Right lobe of liver (tissue), 6 donors: ENCODE measurements around the gene KIAA0513. TPM values are rescaled to one million over a fixed set of nuclear protein-coding genes. Genes with fewer than 3 reads are reported as not detected.

Source experiments
- ATAC-seq, 4 donors: fragments of 200-7000 bp; cut with Tn5 transposase; one replicate each; pipeline ENCODE4 v1.9.1; 2020; ENCODE audit warnings: mild to moderate bottlenecking in 4 of 4, moderate library complexity in 4 of 4
- DNase-seq, 3 donors: peaks; one replicate each; pipeline ENCODE4 v3.0.0-alpha.2; 2020
- H3K27ac ChIP-seq, 3 donors: fragments of 200-600 bp; one replicate each; pipeline ENCODE4 v1.8.0; 2022
- H3K27me3 ChIP-seq, 2 donors: fragments of 200-600 bp; one replicate each; pipeline ENCODE4 v1.8.0; 2022
- H3K36me3 ChIP-seq, 4 donors: fragments of 200-600 bp; sonication (generic) in 1 of 4; one replicate each; pipeline versions ENCODE4 v1.5.1 to v1.8.0; 2017 to 2022; ENCODE audit warnings: control low read depth in 1 of 4
- H3K4me1 ChIP-seq, 4 donors: fragments of 200-600 bp; sonication (generic) in 1 of 4; one replicate each; pipeline versions ENCODE4 v1.5.1 to v1.8.0; 2017 to 2022; ENCODE audit warnings: control low read depth in 1 of 4
- H3K4me3 ChIP-seq, 3 donors: fragments of 200-600 bp; one replicate each; pipeline ENCODE4 v1.8.0; 2022
- H3K9me3 ChIP-seq, 4 donors: fragments of 200-600 bp; sonication (generic) in 1 of 4; one replicate each; pipeline versions ENCODE4 v1.5.1 to v1.8.0; 2017 to 2022; ENCODE audit warnings: control low read depth in 1 of 4
- CTCF ChIP-seq, 4 donors: fragments of 200-600 bp in 3 of 4; fragments of 450-650 bp in 1 of 4; IDR thresholded peaks; one replicate each; pipeline versions ENCODE4 v1.5.1 to v1.8.0; 2016 to 2022; ENCODE audit warnings: antibody characterized with exemption in 4 of 4, mild to moderate bottlenecking in 2 of 4
- POLR2A ChIP-seq: fragments of 450-650 bp; IDR thresholded peaks from one replicate; pipeline ENCODE4 v1.6.1; 2017; ENCODE audit warnings: antibody characterized with exemption, mild to moderate bottlenecking
- WGBS: methylation state at CpG from one replicate; pipeline ENCODE4 v1.1.6; 2018; ENCODE audit warnings: low coverage, low lambda C conversion rate; ENCODE audit not compliant: insufficient coverage; ENCODE audit errors: missing lambda C conversion rate; 5-methylcytosine and 5-hydroxymethylcytosine counted together
- intact Hi-C, 2 donors: fragments of 100-400 bp; cut with DNase I; formaldehyde crosslinking; loops; one replicate each; pipeline versions ENCODE4 v1.11.2 to v1.14.1; 2022
- total RNA-seq, 6 experiments: library from RNA; depleted of rRNA in 2 of 6; stranded (reverse); fragments of >200 nt in 2 of 6; fragmentation: NEBNext Ultra II Directional in 3 of 6; extraction: Animal tissue kit (Norgen Biotek cat#: 25700) in 3 of 6; gene quantifications; one replicate each; pipeline versions ENCODE4 v1.1.0 to v1.2.4, GENCODE V29; 2016 to 2023
- donor health status: DM: no; HTN: yes; CAD: no.
- donor health status: DM: no; HTN: no; CAD: no.
- donor health status: DM: no; HTN: no; CAD: no.
- donor health status: DM: no; HTN: yes; CAD: no.
- donor health status: DM: no; HTN: yes; CAD: no.

KIAA0513 gene
- total RNA-seq, 6 experiments from 2014 or later: 2.6 to 7.4 (median 4.7) TPM

- H3K9me3 ChIP-seq: no peaks in the 10 kb centered on the region
- H3K4me3 ChIP-seq: no peak overlapping the region
- H3K27ac ChIP-seq: no peak overlapping the region
- H3K4me1 ChIP-seq: peaks cover 0 to 7% (median 0%) of the 10 kb centered on the region in 4 donors
- H3K27me3 ChIP-seq: no peaks in the 10 kb centered on the region
- intact Hi-C loops: no loop called here
- ATAC-seq: peak; percentile 58 to 71 (median 64)
- DNase-seq: peak; percentile 56 to 76 (median 64)
- no peak for TF ChIP-seq CTCF (IDR thresholded peaks at IDR 0.05)
- no peak for TF ChIP-seq POLR2A
- H3K36me3 ChIP-seq: no peaks in the 10 kb centered on the region
- no CpG with 5 or more reads among the region's 8 CpGs for WGBS
Measured at GRCh38 chr16:85061566-85061965, 34.0 kb downstream of the KIAA0513 start.

- intact Hi-C loops: no loop called here
- peaks cover 0 to 7% (median 0%) of the 10 kb centered on the region in 4 donors for H3K4me1 ChIP-seq
- no peaks in the 10 kb centered on the region for H3K9me3 ChIP-seq
- TF ChIP-seq POLR2A (no peak), CTCF (IDR thresholded peaks at IDR 0.05) (no peak)
- DNase-seq (no peak), ATAC-seq (no peak)
- H3K27ac ChIP-seq: no peak overlapping the region
- 90% methylated on average over 5 of the region's 9 CpGs for WGBS
- H3K4me3 ChIP-seq: no peak overlapping the region
- peaks cover 0 to 2% (median 0%) of the 10 kb centered on the region in 4 donors for H3K36me3 ChIP-seq
- no peaks in the 10 kb centered on the region for H3K27me3 ChIP-seq
Measured at GRCh38 chr16:85062323-85062722, 34.7 kb downstream of the KIAA0513 start.

GRCh38 chr16:85062845-85063244 lies 35.2 kb downstream of the KIAA0513 start:
- peak; percentile 18 to 39 (median 22) for ATAC-seq
- WGBS: no CpG with 5 or more reads among the region's 11 CpGs
- Histone ChIP-seq H3K36me3 (peaks cover 0 to 3% (median 0%) of the 10 kb centered on the region in 4 donors), H3K4me1 (peaks cover 0 to 7% (median 0%) of the 10 kb centered on the region in 4 donors), H3K27me3 (no peaks in the 10 kb centered on the region), H3K27ac (no peak overlapping the region), H3K4me3 (no peak overlapping the region), H3K9me3 (no peaks in the 10 kb centered on the region)
- DNase-seq: no peak
- TF ChIP-seq POLR2A: no peak
- no peak for TF ChIP-seq CTCF (IDR thresholded peaks at IDR 0.05)
- intact Hi-C loops: no loop called here

GRCh38 chr16:85064186-85064585 lies 36.6 kb downstream of the KIAA0513 start:
- 96% methylated on average over 6 of the region's 6 CpGs for WGBS
- no peak for TF ChIP-seq CTCF (IDR thresholded peaks at IDR 0.05)
- H3K36me3 ChIP-seq: peaks cover 0 to 3% (median 0%) of the 10 kb centered on the region in 4 donors

GRCh38 chr16:85065099-85065498 lies 37.5 kb downstream of the KIAA0513 start:
- Histone ChIP-seq H3K36me3 (peaks cover 0 to 3% (median 0%) of the 10 kb centered on the region in 4 donors), H3K4me1 (no peaks in the 10 kb centered on the region), H3K27me3 (no peaks in the 10 kb centered on the region), H3K4me3 (no peak overlapping the region), H3K9me3 (no peaks in the 10 kb centered on the region), H3K27ac (no peak overlapping the region)
- intact Hi-C loops: no loop called here
- TF ChIP-seq POLR2A: no peak
- no peak for TF ChIP-seq CTCF (IDR thresholded peaks at IDR 0.05)
- WGBS: 82% methylated on average over 8 of the region's 13 CpGs
- ATAC-seq: no peak
- no peak for DNase-seq

More at GRCh38 chr16:85064186-85064585, 36.6 kb downstream of the KIAA0513 start:
- Histone ChIP-seq H3K27me3 (no peaks in the 10 kb centered on the region), H3K4me1 (peaks cover 0 to 2% (median 0%) of the 10 kb centered on the region in 4 donors), H3K27ac (no peak overlapping the region), H3K9me3 (no peaks in the 10 kb centered on the region), H3K4me3 (no peak overlapping the region)
- no peak for DNase-seq
- ATAC-seq: no peak
- intact Hi-C loops: no loop called here
